Duodenal mucosa (tissue), 2 donors: ENCODE results near the gene RANBP10.

Experiments
- H3K27ac ChIP-seq: one replicate; pipeline ENCODE4 v1.7.0; 2013; ENCODE audit warnings: low read depth, low read length
- H3K27me3 ChIP-seq, 2 donors: one replicate each; pipeline ENCODE4 v1.7.0; 2013; ENCODE audit warnings: low read length in 2 of 2, control low read depth in 1 of 2; ENCODE audit not compliant: insufficient read depth in 2 of 2, control insufficient read depth in 1 of 2
- H3K36me3 ChIP-seq, 2 donors: one replicate each; pipeline ENCODE4 v1.7.0; 2013; ENCODE audit warnings: low read length in 2 of 2, control low read depth in 1 of 2; ENCODE audit not compliant: insufficient read depth in 2 of 2, control insufficient read depth in 1 of 2
- H3K4me1 ChIP-seq, 2 donors: one replicate each; pipeline ENCODE4 v1.7.0; 2013; ENCODE audit warnings: low read length in 2 of 2, control low read depth in 1 of 2; ENCODE audit not compliant: insufficient read depth in 2 of 2, control insufficient read depth in 1 of 2
- H3K4me3 ChIP-seq, 2 donors: one replicate each; pipeline ENCODE4 v1.7.0; 2013; ENCODE audit warnings: low read length in 2 of 2, low read depth in 1 of 2
- H3K9ac ChIP-seq, 2 donors: one replicate each; pipeline ENCODE4 v1.7.0; 2013; ENCODE audit warnings: low read length in 2 of 2, low read depth in 1 of 2
- H3K9me3 ChIP-seq, 2 donors: one replicate each; pipeline ENCODE4 v1.7.0; 2013; ENCODE audit warnings: low read length in 2 of 2, control low read depth in 1 of 2; ENCODE audit not compliant: control insufficient read depth in 1 of 2

RANBP10 gene

DNA sequence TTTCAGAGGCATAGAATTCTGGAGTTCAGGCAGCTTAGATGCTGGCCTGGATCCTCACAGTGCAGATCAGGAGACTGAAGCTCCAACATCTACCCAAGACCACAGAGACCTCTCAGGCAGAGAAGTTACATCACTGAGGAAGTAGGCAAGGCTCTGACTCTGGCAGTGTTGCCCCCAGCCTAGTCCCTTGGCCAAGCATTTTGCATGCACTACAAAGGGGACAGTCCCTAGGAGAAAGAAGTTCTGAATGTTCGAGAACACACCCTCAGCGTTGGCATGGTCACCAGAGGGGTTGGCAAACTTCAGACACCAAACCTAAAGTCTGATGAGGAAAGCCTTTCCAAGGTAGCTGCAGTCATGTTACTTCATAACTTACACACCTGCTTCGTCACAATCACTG lies 2.5 kb downstream of the RANBP10 start:
- Histone ChIP-seq H3K4me3 (no peak overlapping the region), H3K36me3 (peaks cover 0 to 28% of the 10 kb centered on the region in 2 donors), H3K9ac (no peak overlapping the region), H3K27ac (no peak overlapping the region), H3K27me3 (no peaks in the 10 kb centered on the region), H3K4me1 (peaks cover 9 to 21% of the 10 kb centered on the region in 2 donors), H3K9me3 (no peaks in the 10 kb centered on the region)

DNA sequence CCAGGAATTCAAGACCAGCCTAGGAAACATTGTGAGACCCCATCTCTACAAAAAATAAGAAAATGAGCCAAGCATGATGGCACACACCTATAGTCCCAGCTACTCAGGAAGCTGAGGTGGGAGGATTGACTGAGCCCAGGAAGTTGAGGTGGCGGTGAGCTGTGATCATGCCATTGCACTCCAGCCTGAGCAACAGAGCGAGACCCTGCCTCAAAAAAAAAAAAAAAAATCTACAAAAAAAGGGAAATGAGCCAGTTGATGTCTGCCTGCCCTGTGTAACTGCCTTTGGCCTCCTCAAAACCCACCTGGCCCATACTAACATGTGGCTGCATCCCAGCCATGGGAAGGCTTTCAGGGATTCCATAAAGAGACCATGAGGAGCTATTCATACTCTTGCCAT lies 4.5 kb downstream of the RANBP10 start:
- Histone ChIP-seq H3K36me3 (peaks cover 0 to 37% of the 10 kb centered on the region in 2 donors), H3K9ac (no peak overlapping the region), H3K4me1 (peaks cover 9 to 16% of the 10 kb centered on the region in 2 donors), H3K27me3 (no peaks in the 10 kb centered on the region), H3K27ac (no peak overlapping the region), H3K9me3 (no peaks in the 10 kb centered on the region), H3K4me3 (no peak overlapping the region)

DNA sequence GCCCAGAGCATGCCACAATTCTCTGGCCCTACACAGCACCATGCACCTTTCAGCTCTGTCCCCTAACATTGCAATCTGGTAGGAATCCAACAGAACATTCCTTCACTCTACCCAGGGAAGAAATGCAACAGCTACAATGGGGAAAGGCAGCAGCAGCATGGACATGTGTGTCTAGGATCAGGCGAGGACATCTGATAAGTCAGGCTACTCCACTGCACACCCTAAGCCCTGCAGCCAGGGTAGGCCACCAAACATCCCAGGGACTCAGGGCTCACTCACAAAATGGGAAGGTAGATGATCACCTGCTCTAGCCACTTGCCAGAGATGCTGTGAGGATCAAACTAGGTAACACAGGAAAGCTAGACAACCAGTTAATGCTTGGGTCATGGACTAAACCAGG lies 5.1 kb downstream of the RANBP10 start:
- H3K36me3 ChIP-seq = peaks cover 0 to 38% of the 10 kb centered on the region in 2 donors
- H3K4me3 ChIP-seq = no peak overlapping the region

DNA sequence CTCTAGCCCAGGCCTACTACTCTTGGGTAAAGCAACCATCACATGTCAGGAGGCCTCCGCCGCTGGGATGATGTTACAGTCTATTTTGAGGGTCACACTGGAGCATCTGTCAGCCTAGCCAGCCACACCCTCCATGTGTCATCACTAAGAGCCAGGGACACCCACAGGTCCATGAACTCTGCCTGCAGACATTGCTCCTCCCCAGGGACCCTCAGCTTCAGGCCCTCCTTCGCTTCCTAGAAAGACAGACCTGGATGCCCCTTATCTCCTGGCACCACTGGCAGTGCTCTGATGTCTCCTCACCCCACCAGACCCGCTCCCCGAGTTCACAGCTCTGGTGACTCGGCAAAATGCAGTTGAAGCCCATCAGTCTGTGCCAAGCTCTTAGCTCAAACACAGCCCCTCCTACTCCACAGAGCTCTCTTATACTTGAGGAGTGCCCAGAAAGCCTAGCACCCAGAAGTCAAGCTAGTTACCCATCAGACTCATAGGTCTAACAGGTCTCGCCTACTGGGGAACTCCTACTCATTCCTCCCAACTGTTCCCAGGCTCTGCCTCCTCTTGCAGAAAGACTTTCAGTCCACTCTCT lies 5.9 kb downstream of the RANBP10 start:
- Histone ChIP-seq H3K9ac (no peak overlapping the region), H3K4me3 (no peak overlapping the region), H3K36me3 (peaks cover 0 to 38% of the 10 kb centered on the region in 2 donors), H3K9me3 (no peaks in the 10 kb centered on the region), H3K27ac (no peak overlapping the region), H3K4me1 (peaks cover 6 to 9% of the 10 kb centered on the region in 2 donors), H3K27me3 (no peaks in the 10 kb centered on the region)

More for the DNA sequence above, 5.1 kb downstream of the RANBP10 start:
- no peak overlapping the region for H3K27ac ChIP-seq
- no peak overlapping the region for H3K9ac ChIP-seq
- peaks cover 9 to 16% of the 10 kb centered on the region in 2 donors for H3K4me1 ChIP-seq
- no peaks in the 10 kb centered on the region for H3K9me3 ChIP-seq
- no peaks in the 10 kb centered on the region for H3K27me3 ChIP-seq

DNA sequence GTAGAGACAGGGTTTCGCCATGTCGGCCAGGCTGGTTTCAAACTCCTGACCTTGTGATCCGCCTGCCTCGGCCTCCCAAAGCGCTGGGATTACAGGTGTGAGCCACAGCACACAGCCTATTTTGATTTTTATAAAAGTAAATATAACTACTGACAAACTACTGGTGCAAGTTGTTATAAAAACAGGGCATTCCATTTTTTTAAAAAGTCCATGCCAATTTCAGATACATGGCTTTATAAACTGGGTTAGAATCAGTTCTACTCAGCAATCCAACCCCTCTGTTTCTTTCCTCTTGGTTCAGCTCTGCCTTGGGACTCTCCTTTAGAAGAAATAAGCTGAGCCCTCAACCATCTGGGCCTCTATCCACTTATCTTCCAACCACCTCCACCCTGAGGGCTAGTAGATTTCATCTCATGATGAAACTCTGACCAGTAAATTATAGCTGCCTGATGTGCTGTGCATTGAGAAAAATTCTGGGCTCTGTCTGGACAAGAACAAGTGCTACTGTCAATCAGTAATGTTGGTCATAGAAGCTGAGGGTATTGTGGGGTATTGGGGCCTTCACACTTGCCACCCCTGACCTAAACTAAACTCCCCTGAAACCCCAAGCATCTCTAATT lies 10.2 kb downstream of the RANBP10 start:
- Histone ChIP-seq H3K4me1 (no peaks in the 10 kb centered on the region), H3K9ac (no peak overlapping the region), H3K4me3 (no peak overlapping the region), H3K27ac (no peak overlapping the region), H3K36me3 (peaks cover 0 to 25% of the 10 kb centered on the region in 2 donors), H3K27me3 (no peaks in the 10 kb centered on the region), H3K9me3 (no peaks in the 10 kb centered on the region)

DNA sequence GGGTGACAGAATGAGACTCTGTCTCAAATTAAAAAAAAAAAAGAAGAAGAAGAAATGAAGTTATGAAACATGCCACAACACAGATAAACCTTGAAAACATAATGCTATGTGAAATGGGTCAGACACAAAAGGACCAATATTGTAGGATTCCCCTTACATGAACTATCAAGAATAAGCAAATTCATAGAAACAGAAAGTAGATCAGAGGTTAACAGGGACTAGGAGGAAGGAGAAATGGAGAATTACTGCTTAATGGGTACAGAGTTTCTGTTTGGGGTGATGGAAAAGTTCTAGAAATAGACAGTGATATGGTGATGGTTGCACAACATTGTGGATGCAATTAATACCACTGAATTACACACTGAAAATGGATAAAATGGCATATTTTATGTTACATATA lies 16.3 kb downstream of the RANBP10 start:
- Histone ChIP-seq H3K4me1 (no peaks in the 10 kb centered on the region), H3K4me3 (no peak overlapping the region), H3K9ac (no peak overlapping the region), H3K9me3 (no peaks in the 10 kb centered on the region), H3K36me3 (no peaks in the 10 kb centered on the region), H3K27ac (no peak overlapping the region), H3K27me3 (no peaks in the 10 kb centered on the region)

DNA sequence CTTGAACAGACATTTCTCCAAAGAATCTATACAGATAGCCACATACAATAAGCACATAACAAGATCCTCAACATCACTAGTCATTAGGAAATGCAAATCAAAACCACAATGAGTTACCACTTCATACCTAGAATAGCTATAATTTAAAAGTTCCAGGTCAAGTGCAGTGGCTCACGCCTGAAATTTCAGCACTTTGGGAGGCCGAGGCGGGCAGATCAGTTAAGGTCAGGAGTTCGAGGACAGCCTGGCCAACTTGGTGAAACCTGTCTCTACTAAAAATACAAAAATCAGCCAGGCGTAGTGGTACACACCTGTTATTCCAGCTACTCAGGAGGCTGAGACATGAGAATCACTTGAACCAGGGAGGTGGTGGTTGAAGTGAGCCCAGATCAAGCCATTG lies 19.9 kb downstream of the RANBP10 start:
- Histone ChIP-seq H3K27me3 (no peaks in the 10 kb centered on the region), H3K27ac (no peak overlapping the region), H3K4me1 (peaks cover 1 to 4% of the 10 kb centered on the region in 2 donors), H3K9ac (no peak overlapping the region), H3K4me3 (no peak overlapping the region), H3K9me3 (no peaks in the 10 kb centered on the region), H3K36me3 (no peaks in the 10 kb centered on the region)

DNA sequence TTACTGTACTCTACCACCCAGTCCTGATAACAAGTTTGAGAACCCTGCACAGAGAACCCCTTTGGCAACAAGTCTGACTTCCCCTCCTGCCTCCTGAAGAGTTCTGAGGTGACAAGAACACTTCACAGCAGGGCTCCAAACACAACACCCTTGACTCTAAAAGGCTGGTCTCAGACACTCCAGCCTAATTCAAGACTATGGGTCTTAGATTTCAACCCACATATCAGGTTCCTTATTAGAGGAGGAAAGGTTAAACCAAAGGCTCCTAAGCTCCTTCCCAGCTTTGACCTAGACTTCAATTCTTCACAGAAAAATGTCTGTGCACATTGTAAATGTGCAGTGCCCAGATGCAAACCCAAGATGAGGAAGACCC lies 23.0 kb downstream of the RANBP10 start:
- Histone ChIP-seq H3K4me3 (no peak overlapping the region), H3K4me1 (peaks cover 9 to 19% of the 10 kb centered on the region in 2 donors), H3K9ac (no peak overlapping the region), H3K27ac (no peak overlapping the region), H3K27me3 (no peaks in the 10 kb centered on the region), H3K36me3 (peaks cover 0 to 6% of the 10 kb centered on the region in 2 donors), H3K9me3 (no peaks in the 10 kb centered on the region)

DNA sequence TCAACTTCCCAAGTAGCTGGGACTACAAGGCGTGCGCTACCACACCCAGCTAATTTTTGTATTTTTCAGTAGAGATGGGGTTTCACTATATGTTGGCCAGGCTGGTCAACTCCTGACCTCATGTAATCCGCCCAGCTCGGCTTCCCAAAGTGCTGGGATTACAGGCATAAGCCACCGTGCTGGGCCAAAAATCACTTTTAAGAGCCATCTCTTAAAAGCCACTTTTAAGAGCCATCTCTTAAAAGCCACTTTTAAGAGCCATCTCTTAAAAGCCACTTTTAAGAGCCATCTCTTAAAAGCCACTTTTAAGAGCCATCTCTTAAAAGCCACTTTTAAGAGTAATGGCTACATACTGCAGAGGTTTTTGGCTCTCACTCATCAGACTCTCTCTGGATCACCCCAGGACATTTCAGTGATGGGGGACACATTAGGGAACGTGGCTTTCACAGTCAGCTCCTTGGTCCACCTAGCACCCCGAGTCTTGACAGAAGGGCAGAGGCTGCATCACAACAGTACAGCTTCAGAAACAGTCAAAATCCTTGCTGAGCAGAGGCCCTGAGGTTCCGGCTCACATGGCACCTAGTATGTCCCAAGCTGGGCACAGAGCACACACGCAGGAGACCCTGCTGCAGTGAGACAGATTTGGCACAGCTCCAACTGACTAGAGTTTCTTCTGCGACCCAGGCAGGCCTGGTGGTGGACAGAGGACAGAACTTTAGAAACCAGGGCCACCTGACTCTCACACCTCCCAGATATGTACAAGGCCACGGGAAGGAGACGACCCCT lies 23.6 kb downstream of the RANBP10 start:
- H3K9me3 ChIP-seq = no peaks in the 10 kb centered on the region
- H3K4me1 ChIP-seq = peaks cover 9 to 19% of the 10 kb centered on the region in 2 donors
- H3K27ac ChIP-seq = no peak overlapping the region
- H3K27me3 ChIP-seq = no peaks in the 10 kb centered on the region
- H3K36me3 ChIP-seq = peaks cover 0 to 6% of the 10 kb centered on the region in 2 donors
- H3K9ac ChIP-seq = no peak overlapping the region
- no peak overlapping the region for H3K4me3 ChIP-seq

DNA sequence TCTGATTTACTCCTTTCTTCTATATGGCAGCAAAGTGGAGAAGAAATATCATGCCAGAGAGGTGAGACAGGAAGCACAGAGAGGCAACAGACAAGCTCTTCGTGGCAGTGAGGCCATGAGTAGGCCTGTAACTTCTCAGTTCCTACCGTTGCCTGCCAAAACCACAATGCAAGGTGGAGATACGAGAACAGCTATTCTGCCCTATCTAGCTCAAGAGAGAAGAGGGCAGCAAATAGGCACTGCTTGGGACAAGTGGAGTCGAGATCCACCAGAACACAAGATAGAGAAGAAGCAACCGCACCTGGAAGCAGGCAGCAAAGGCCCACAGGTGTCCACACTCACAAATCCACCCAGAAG lies 24.8 kb downstream of the RANBP10 start:
- Histone ChIP-seq H3K27me3 (no peaks in the 10 kb centered on the region), H3K36me3 (peaks cover 0 to 6% of the 10 kb centered on the region in 2 donors), H3K27ac (no peak overlapping the region), H3K4me3 (no peak overlapping the region), H3K4me1 (peaks cover 9 to 19% of the 10 kb centered on the region in 2 donors), H3K9ac (no peak overlapping the region), H3K9me3 (no peaks in the 10 kb centered on the region)
